Activated CD4-positive, alpha-beta T cell treated with anti-CD3 and anti-CD28 coated beads, Interleukin-2, amount 10 ng/mL, durations not matched to agents 24 days and 14 days (primary cell): ENCODE data around the gene BAMBI. TPM values are rescaled to one million over a fixed set of nuclear protein-coding genes. Genes with fewer than 3 reads are reported as not detected.

Source experiments
- DNase-seq: peaks from one replicate; pipeline ENCODE4 v3.0.0; 2022
- H3K27ac Mint-ChIP-seq: one replicate; pipeline ENCODE4 v1.8.0; 2022; ENCODE audit warnings: mild to moderate bottlenecking, mixed read lengths
- H3K27me3 Mint-ChIP-seq: one replicate; pipeline ENCODE4 v1.8.0; 2022; ENCODE audit warnings: mixed read lengths
- H3K36me3 Mint-ChIP-seq: one replicate; pipeline ENCODE4 v1.8.0; 2022; ENCODE audit warnings: low read depth, mild to moderate bottlenecking, mixed read lengths
- H3K4me1 Mint-ChIP-seq: one replicate; pipeline ENCODE4 v1.8.0; 2021; ENCODE audit warnings: mixed read lengths
- H3K4me3 Mint-ChIP-seq: one replicate; pipeline ENCODE4 v1.8.0; 2022; ENCODE audit warnings: mild to moderate bottlenecking, moderate library complexity, mixed read lengths
- H3K9me3 Mint-ChIP-seq: one replicate; pipeline ENCODE4 v1.8.0; 2021; ENCODE audit warnings: mixed read lengths
- intact Hi-C: fragments of 100-400 bp; cut with micrococcal nuclease; formaldehyde crosslinking; loops from one replicate; pipeline ENCODE4 v1.15.1; 2023
- total RNA-seq: library from RNA; stranded (reverse); gene quantifications from 2 replicates; pipeline ENCODE4 v1.2.3, GENCODE V29; 2022

Gene BAMBI
- total RNA-seq, 1 donor from 2014 or later: 0.44 TPM

- intact Hi-C loops: no loop called here
- Mint-ChIP-seq H3K4me1 (peaks cover 19% of the 10 kb centered on the region), H3K27ac (no peak overlapping the region), H3K27me3 (peaks cover 70% of the 10 kb centered on the region), H3K36me3 (no peaks in the 10 kb centered on the region), H3K9me3 (no peaks in the 10 kb centered on the region), H3K4me3 (no peak overlapping the region)
- no peak for DNase-seq
These were observed 3.0 kb downstream of the BAMBI start for GRCh38 chr10:28680358-28680752.

- Mint-ChIP-seq H3K4me1 (peaks cover 17% of the 10 kb centered on the region), H3K9me3 (no peaks in the 10 kb centered on the region), H3K36me3 (no peaks in the 10 kb centered on the region), H3K4me3 (no peak overlapping the region), H3K27ac (no peak overlapping the region), H3K27me3 (peaks cover 64% of the 10 kb centered on the region)
- intact Hi-C loops: no loop called here
- DNase-seq: no peak
These were observed 4.0 kb downstream of the BAMBI start for GRCh38 chr10:28681291-28681763.

GRCh38 chr10:28681928-28682750 is 4.8 kb downstream of the BAMBI start:
- Mint-ChIP-seq H3K27me3 (peaks cover 64% of the 10 kb centered on the region), H3K27ac (no peak overlapping the region), H3K4me1 (peaks cover 14% of the 10 kb centered on the region)

GRCh38 chr10:28684157-28684985 is 7.0 kb downstream of the BAMBI start:
- no peak for DNase-seq
- intact Hi-C loops: no loop called here
- no peak overlapping the region for H3K4me3 Mint-ChIP-seq
- no peaks in the 10 kb centered on the region for H3K9me3 Mint-ChIP-seq
- H3K27me3 Mint-ChIP-seq: peaks cover 58% of the 10 kb centered on the region
- H3K27ac Mint-ChIP-seq: no peak overlapping the region
- H3K36me3 Mint-ChIP-seq: no peaks in the 10 kb centered on the region
- H3K4me1 Mint-ChIP-seq: peaks cover 9% of the 10 kb centered on the region

More at GRCh38 chr10:28681928-28682750, 4.8 kb downstream of the BAMBI start:
- intact Hi-C loops: no loop called here
- no peaks in the 10 kb centered on the region for H3K36me3 Mint-ChIP-seq
- H3K9me3 Mint-ChIP-seq: no peaks in the 10 kb centered on the region
- H3K4me3 Mint-ChIP-seq: no peak overlapping the region
- DNase-seq: no peak

- H3K4me3 Mint-ChIP-seq: no peak overlapping the region
- peaks cover 51% of the 10 kb centered on the region for H3K27me3 Mint-ChIP-seq
- no peak for DNase-seq
- intact Hi-C loops: no loop called here
- H3K4me1 Mint-ChIP-seq: peaks cover 4% of the 10 kb centered on the region
- no peak overlapping the region for H3K27ac Mint-ChIP-seq
- H3K36me3 Mint-ChIP-seq: no peaks in the 10 kb centered on the region
- no peaks in the 10 kb centered on the region for H3K9me3 Mint-ChIP-seq
These were observed 7.8 kb downstream of the BAMBI start for GRCh38 chr10:28684986-28685580.

- H3K4me1 Mint-ChIP-seq: peaks cover under 1% of the 10 kb centered on the region
- no peak overlapping the region for H3K27ac Mint-ChIP-seq
- no peaks in the 10 kb centered on the region for H3K36me3 Mint-ChIP-seq
- intact Hi-C loops: no loop called here
- no peak overlapping the region for H3K4me3 Mint-ChIP-seq
- no peak for DNase-seq
- peaks cover 45% of the 10 kb centered on the region for H3K27me3 Mint-ChIP-seq
- no peaks in the 10 kb centered on the region for H3K9me3 Mint-ChIP-seq
These were observed 8.4 kb downstream of the BAMBI start for GRCh38 chr10:28685717-28686116.

GRCh38 chr10:28686835-28687682 is 9.7 kb downstream of the BAMBI start:
- Mint-ChIP-seq H3K9me3 (no peaks in the 10 kb centered on the region), H3K27me3 (peaks cover 34% of the 10 kb centered on the region), H3K36me3 (no peaks in the 10 kb centered on the region), H3K4me3 (no peak overlapping the region), H3K27ac (no peak overlapping the region), H3K4me1 (no peaks in the 10 kb centered on the region)
- no peak for DNase-seq
- intact Hi-C loops: no loop called here

GRCh38 chr10:28687683-28688001 is 10.3 kb downstream of the BAMBI start:
- Mint-ChIP-seq H3K4me3 (no peak overlapping the region), H3K9me3 (no peaks in the 10 kb centered on the region), H3K36me3 (no peaks in the 10 kb centered on the region), H3K4me1 (no peaks in the 10 kb centered on the region), H3K27me3 (peaks cover 29% of the 10 kb centered on the region), H3K27ac (no peak overlapping the region)
- no peak for DNase-seq
- intact Hi-C loops: no loop called here

- no peak for DNase-seq
- H3K27me3 Mint-ChIP-seq: peaks cover 16% of the 10 kb centered on the region
- no peaks in the 10 kb centered on the region for H3K36me3 Mint-ChIP-seq
- H3K4me1 Mint-ChIP-seq: no peaks in the 10 kb centered on the region
- H3K4me3 Mint-ChIP-seq: no peak overlapping the region
- intact Hi-C loops: no loop called here
- no peak overlapping the region for H3K27ac Mint-ChIP-seq
- no peaks in the 10 kb centered on the region for H3K9me3 Mint-ChIP-seq
These were observed 13.2 kb downstream of the BAMBI start for GRCh38 chr10:28690545-28690944.

- no peak for DNase-seq
- H3K4me1 Mint-ChIP-seq: no peaks in the 10 kb centered on the region
- peaks cover 18% of the 10 kb centered on the region for H3K27me3 Mint-ChIP-seq
- intact Hi-C loops: no loop called here
- no peak overlapping the region for H3K27ac Mint-ChIP-seq
- no peaks in the 10 kb centered on the region for H3K36me3 Mint-ChIP-seq
- H3K9me3 Mint-ChIP-seq: no peaks in the 10 kb centered on the region
- H3K4me3 Mint-ChIP-seq: no peak overlapping the region
These were observed 13.9 kb downstream of the BAMBI start for GRCh38 chr10:28691187-28691694.

- DNase-seq: no peak
- Mint-ChIP-seq H3K4me3 (no peak overlapping the region), H3K27ac (no peak overlapping the region), H3K36me3 (no peaks in the 10 kb centered on the region), H3K9me3 (no peaks in the 10 kb centered on the region), H3K27me3 (peaks cover 14% of the 10 kb centered on the region), H3K4me1 (no peaks in the 10 kb centered on the region)
- intact Hi-C loops: no loop called here
These were observed 14.7 kb downstream of the BAMBI start for GRCh38 chr10:28692050-28692449.

GRCh38 chr10:28694530-28694929 is 17.2 kb downstream of the BAMBI start:
- H3K4me1 Mint-ChIP-seq: no peaks in the 10 kb centered on the region
- H3K27me3 Mint-ChIP-seq: peaks cover 6% of the 10 kb centered on the region
- no peak overlapping the region for H3K27ac Mint-ChIP-seq
- H3K9me3 Mint-ChIP-seq: no peaks in the 10 kb centered on the region
- DNase-seq: no peak
- intact Hi-C loops: no loop called here
- no peak overlapping the region for H3K4me3 Mint-ChIP-seq
- H3K36me3 Mint-ChIP-seq: no peaks in the 10 kb centered on the region

- H3K4me1 Mint-ChIP-seq: no peaks in the 10 kb centered on the region
- H3K36me3 Mint-ChIP-seq: no peaks in the 10 kb centered on the region
- H3K9me3 Mint-ChIP-seq: no peaks in the 10 kb centered on the region
- peaks cover 2% of the 10 kb centered on the region for H3K27me3 Mint-ChIP-seq
- intact Hi-C loops: no loop called here
- DNase-seq: no peak
- no peak overlapping the region for H3K27ac Mint-ChIP-seq
- H3K4me3 Mint-ChIP-seq: no peak overlapping the region
These were observed 20.8 kb downstream of the BAMBI start for GRCh38 chr10:28698075-28698474.
